ENCODE results near the gene MYL9. TPM values are rescaled to one million over a fixed set of nuclear protein-coding genes. Genes with fewer than 3 reads are reported as not detected.

Gene MYL9
- total RNA-seq, 2 experiments from 2014 or later = not detected

DNA sequence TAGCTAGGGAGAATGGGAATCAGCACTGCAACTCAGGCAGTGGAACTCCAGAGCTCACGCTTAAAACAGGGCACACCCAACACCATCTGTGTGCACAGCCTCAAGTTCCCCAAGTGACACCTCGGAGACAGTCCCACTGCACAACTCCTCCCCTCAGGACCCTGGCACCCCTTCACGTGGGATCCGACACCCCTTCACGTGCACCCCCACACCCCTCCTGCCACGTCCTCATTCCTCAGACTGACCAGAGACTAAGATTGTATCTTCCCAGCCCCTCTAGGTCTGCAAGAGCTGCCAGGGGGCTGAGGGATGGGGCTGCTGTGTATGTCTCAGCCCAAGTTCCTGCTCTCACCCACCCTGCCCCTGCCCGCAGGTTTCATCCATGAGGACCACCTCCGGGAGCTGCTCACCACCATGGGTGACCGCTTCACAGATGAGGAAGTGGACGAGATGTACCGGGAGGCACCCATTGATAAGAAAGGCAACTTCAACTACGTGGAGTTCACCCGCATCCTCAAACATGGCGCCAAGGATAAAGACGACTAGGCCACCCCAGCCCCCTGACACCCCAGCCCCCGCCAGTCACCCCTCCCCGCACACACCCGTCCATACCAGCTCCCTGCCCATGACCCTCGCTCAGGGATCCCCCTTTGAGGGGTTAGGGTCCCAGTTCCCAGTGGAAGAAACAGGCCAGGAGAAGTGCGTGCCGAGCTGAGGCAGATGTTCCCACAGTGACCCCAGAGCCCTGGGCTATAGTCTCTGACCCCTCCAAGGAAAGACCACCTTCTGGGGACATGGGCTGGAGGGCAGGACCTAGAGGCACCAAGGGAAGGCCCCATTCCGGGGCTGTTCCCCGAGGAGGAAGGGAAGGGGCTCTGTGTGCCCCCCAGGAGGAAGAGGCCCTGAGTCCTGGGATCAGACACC, 7.6 kb downstream of the MYL9 start:
- no peak for DNase-seq (ENCODE audit: low spot score)
- H4K20me1 ChIP-seq (ENCODE audit: insufficient read depth, low read length) = no peaks in the 10 kb centered on the region
- H2AFZ ChIP-seq (ENCODE audit: low read length) = no peak overlapping the region
- no peaks in the 10 kb centered on the region for H3K79me2 ChIP-seq (ENCODE audit: insufficient read depth, low read depth, low read length)
- TF ChIP-seq, protein P1, sequence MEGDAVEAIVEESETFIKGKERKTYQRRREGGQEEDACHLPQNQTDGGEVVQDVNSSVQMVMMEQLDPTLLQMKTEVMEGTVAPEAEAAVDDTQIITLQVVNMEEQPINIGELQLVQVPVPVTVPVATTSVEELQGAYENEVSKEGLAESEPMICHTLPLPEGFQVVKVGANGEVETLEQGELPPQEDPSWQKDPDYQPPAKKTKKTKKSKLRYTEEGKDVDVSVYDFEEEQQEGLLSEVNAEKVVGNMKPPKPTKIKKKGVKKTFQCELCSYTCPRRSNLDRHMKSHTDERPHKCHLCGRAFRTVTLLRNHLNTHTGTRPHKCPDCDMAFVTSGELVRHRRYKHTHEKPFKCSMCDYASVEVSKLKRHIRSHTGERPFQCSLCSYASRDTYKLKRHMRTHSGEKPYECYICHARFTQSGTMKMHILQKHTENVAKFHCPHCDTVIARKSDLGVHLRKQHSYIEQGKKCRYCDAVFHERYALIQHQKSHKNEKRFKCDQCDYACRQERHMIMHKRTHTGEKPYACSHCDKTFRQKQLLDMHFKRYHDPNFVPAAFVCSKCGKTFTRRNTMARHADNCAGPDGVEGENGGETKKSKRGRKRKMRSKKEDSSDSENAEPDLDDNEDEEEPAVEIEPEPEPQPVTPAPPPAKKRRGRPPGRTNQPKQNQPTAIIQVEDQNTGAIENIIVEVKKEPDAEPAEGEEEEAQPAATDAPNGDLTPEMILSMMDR (conservative IDR thresholded peaks at IDR 0.05; ENCODE audit: low read length) = no peak
- no peak for TF ChIP-seq EZH2phosphoT487 (IDR thresholded peaks at IDR 0.05; ENCODE audit: borderline replicate concordance, low read depth, low read length)
- no peak overlapping the region for H3K4me2 ChIP-seq (ENCODE audit: low read length)
- H3K9me3 ChIP-seq (ENCODE audit: low read length) = no peaks in the 10 kb centered on the region
- H3K36me3 ChIP-seq (ENCODE audit: insufficient read depth, low read length) = no peaks in the 10 kb centered on the region
- H3K4me1 ChIP-seq (ENCODE audit: insufficient read depth, low read length, poor library complexity, severe bottlenecking) = peaks cover 10% of the 10 kb centered on the region
- POLR2A ChIA-PET = interaction anchor here (0.6 kb wide), 1 partner anchor 196 kb away, joined by 3 read pairs; no protein-coding TSS in a partner anchor
- CTCF ChIA-PET (ENCODE audit: unreplicated experiment) = no interaction called here
- H3K27ac ChIP-seq (ENCODE audit: low read depth, low read length, poor library complexity, severe bottlenecking) = no peak overlapping the region
- no peaks in the 10 kb centered on the region for H3K9me2 ChIP-seq (ENCODE audit: insufficient read depth, low read length)
- BruUV-seq (replicated peaks) = no TSS peak
- H3K4me3 ChIP-seq (ENCODE audit: low read depth, low read length, poor library complexity, severe bottlenecking) = no peak overlapping the region
- intact Hi-C loops (cut with micrococcal nuclease; ENCODE audit: unreplicated experiment) = no loop called here

DNA sequence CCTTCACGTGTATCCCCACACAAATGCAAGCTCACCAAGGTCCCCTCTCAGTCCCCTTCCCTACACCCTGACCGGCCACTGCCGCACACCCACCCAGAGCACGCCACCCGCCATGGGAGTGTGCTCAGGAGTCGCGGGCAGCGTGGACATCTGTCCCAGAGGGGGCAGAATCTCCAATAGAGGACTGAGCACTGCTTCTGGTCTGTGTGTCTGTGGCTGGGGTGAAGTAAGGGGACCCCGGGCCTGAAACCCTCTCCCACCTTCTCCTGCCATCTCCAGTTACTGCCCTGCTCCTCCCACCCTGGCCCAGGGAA, 8.3 kb downstream of the MYL9 start:
- Histone ChIP-seq H4K20me1 (ENCODE audit: insufficient read depth, low read length) (no peaks in the 10 kb centered on the region), H3K9me2 (ENCODE audit: insufficient read depth, low read length) (no peaks in the 10 kb centered on the region), H3K4me2 (ENCODE audit: low read length) (no peak overlapping the region), H2AFZ (ENCODE audit: low read length) (no peak overlapping the region), H3K4me3 (ENCODE audit: low read depth, low read length, poor library complexity, severe bottlenecking) (no peak overlapping the region), H3K27ac (ENCODE audit: low read depth, low read length, poor library complexity, severe bottlenecking) (no peak overlapping the region), H3K4me1 (ENCODE audit: insufficient read depth, low read length, poor library complexity, severe bottlenecking) (peaks cover 10% of the 10 kb centered on the region), H3K9me3 (ENCODE audit: low read length) (no peaks in the 10 kb centered on the region), H3K79me2 (ENCODE audit: insufficient read depth, low read depth, low read length) (no peaks in the 10 kb centered on the region), H3K36me3 (ENCODE audit: insufficient read depth, low read length) (no peaks in the 10 kb centered on the region)
- intact Hi-C loops (cut with micrococcal nuclease; ENCODE audit: unreplicated experiment) = no loop called here
- DNase-seq (ENCODE audit: low spot score) = no peak
- no TSS peak for BruUV-seq (replicated peaks)
- CTCF ChIA-PET (ENCODE audit: unreplicated experiment) = no interaction called here
- TF ChIP-seq, protein P1 (conservative IDR thresholded peaks at IDR 0.05; ENCODE audit: low read length) = no peak
- no peak for TF ChIP-seq EZH2phosphoT487 (IDR thresholded peaks at IDR 0.05; ENCODE audit: borderline replicate concordance, low read depth, low read length)
- POLR2A ChIA-PET = no interaction called here
